GM08714 (cell line): ENCODE results near the gene TRIML2.

Source experiments
- H3K4me3 ChIP-seq: fragments of 200-500 bp; sonication (Bioruptor generic); 2 replicates; pipeline ENCODE4 v1.5.1; 2014; ENCODE audit warnings: mild to moderate bottlenecking, low read length, inconsistent platforms
- ZNF274 ChIP-seq: IDR thresholded peaks from 2 replicates; pipeline ENCODE4 v1.6.1; 2012; ENCODE audit warnings: mild to moderate bottlenecking, low read depth, low read length

Gene TRIML2

GRCh38 chr4:188121530-188121929 is 12.1 kb upstream of the TRIML2 start:
- TF ChIP-seq ZNF274: no peak

GRCh38 chr4:188117631-188118324 is 8.4 kb upstream of the TRIML2 start:
- no peak for TF ChIP-seq ZNF274
- H3K4me3 ChIP-seq: no peak overlapping the region

More at GRCh38 chr4:188121530-188121929, 12.1 kb upstream of the TRIML2 start:
- H3K4me3 ChIP-seq: no peak overlapping the region

- H3K4me3 ChIP-seq: no peak overlapping the region
- TF ChIP-seq ZNF274: no peak
Observed at GRCh38 chr4:188113156-188113555, 3.8 kb upstream of the TRIML2 start.

- TF ChIP-seq ZNF274: no peak
- no peak overlapping the region for H3K4me3 ChIP-seq
Observed at GRCh38 chr4:188111955-188112354, 2.6 kb upstream of the TRIML2 start.

- TF ChIP-seq ZNF274: no peak
- no peak overlapping the region for H3K4me3 ChIP-seq
Observed at GRCh38 chr4:188110741-188111471, 1.5 kb upstream of the TRIML2 start.

- no peak overlapping the region for H3K4me3 ChIP-seq
- no peak for TF ChIP-seq ZNF274
Observed at GRCh38 chr4:188110036-188110435, 633 bp upstream of the TRIML2 start.

GRCh38 chr4:188107931-188108843 is 1.2 kb downstream of the TRIML2 start:
- TF ChIP-seq ZNF274: no peak
- H3K4me3 ChIP-seq: no peak overlapping the region

- no peak for TF ChIP-seq ZNF274
- no peak overlapping the region for H3K4me3 ChIP-seq
Observed at GRCh38 chr4:188106454-188106853, 2.9 kb downstream of the TRIML2 start.

- no peak overlapping the region for H3K4me3 ChIP-seq
- no peak for TF ChIP-seq ZNF274
Observed at GRCh38 chr4:188092824-188093223, 16.6 kb downstream of the TRIML2 start.

GRCh38 chr4:188086858-188087257 is 22.5 kb downstream of the TRIML2 start:
- H3K4me3 ChIP-seq: no peak overlapping the region
- TF ChIP-seq ZNF274: no peak

- no peak for TF ChIP-seq ZNF274
- no peak overlapping the region for H3K4me3 ChIP-seq
Observed at GRCh38 chr4:188082796-188083195, 26.6 kb downstream of the TRIML2 start.

GRCh38 chr4:188078116-188078515 is 31.3 kb downstream of the TRIML2 start:
- TF ChIP-seq ZNF274: no peak
- no peak overlapping the region for H3K4me3 ChIP-seq

- no peak for TF ChIP-seq ZNF274
- no peak overlapping the region for H3K4me3 ChIP-seq
Observed at GRCh38 chr4:188076169-188076568, 33.2 kb downstream of the TRIML2 start.

- no peak for TF ChIP-seq ZNF274
- no peak overlapping the region for H3K4me3 ChIP-seq
Observed at GRCh38 chr4:188061083-188061482, 48.3 kb downstream of the TRIML2 start.
